ENCODE measurements around the gene TXLNA. TPM values are rescaled to one million over a fixed set of nuclear protein-coding genes. Genes with fewer than 3 reads are reported as not detected.

TXLNA gene
- polyA plus RNA-seq, 1 experiment = 49.3 TPM

DNA sequence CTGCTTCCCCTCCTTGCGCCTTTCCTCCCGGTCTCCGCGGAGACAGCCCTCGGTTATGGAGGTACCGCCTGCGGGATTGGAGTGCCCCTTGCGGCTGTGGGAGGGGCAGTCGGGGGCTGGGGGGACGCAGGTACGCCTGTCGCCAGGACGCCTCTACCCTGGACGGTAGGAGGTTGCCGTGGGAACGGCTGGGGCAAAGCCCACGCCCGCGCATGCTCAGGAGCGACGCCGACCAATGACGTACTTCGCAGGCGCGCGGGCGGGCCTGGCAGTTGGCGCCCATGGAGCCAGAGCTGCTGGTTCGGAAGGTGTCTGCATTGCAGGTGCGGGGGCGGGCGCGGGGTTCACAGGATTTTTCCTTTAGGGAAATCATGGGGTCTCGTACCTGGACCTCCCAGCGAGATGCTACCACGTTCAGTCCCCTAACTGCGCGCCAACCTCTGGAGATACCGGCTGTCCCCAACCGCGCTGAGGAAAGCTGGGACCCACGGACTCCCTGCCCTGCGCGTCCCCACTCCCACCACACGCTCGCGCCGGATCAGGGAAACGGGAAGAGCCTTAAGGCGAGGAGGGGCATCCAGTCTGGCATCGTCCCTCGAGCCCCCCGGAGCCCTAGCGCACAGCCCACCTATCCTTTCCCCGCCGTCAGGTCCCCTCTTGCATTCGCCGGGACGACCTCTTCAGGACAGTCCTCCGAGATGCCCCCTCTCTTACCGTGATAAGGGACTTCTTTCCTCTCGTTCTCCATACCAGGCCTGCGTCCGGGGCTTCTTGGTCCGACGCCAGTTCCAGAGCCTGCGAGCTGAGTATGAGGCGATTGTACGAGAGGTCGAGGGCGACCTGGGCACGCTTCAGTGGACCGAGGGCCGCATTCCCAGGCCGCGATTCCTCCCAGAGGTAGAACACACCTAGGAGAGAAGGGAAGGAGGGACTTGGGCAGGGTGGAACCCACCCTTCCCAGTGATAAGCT lies 26.2 kb downstream of the TXLNA start, which contains the start of gene IQCC:
IQCC (plus strand) TSS at position 271 of the 970 bp plus-strand sequence; CDS start at position 282, 11 bp downstream.
- ChIA-PET POLR2A (interaction anchor here (0.6 to 1.9 kb wide), 9 partner anchors 10 to 189 kb away, joined by 3 to 10 read pairs (median 3); partner anchors contain the start of genes BSDC1, MARCKSL1 and TXLNA), CTCF (interaction anchor here (3.0 kb wide), 1 partner anchor 10 kb away, joined by 18 read pairs; no protein-coding TSS in a partner anchor)
- DNase-seq (ENCODE audit: low read depth, low spot score) = no peak
- Histone ChIP-seq H3K27me3 (ENCODE audit: control insufficient read depth, insufficient read depth, low read length) (no peaks in the 10 kb centered on the region), H3K9me3 (ENCODE audit: control insufficient read depth, insufficient read depth, low read length) (no peaks in the 10 kb centered on the region; the same call in 1 of the 2 replicates), H3K27ac (ENCODE audit: low read depth, low read length) (peak within 1 kb of the TSS; percentile 39), H3K4me3 (ENCODE audit: low read depth, low read length) (peak within 1 kb of the TSS; percentile 80)
- TF ChIP-seq, protein P1, sequence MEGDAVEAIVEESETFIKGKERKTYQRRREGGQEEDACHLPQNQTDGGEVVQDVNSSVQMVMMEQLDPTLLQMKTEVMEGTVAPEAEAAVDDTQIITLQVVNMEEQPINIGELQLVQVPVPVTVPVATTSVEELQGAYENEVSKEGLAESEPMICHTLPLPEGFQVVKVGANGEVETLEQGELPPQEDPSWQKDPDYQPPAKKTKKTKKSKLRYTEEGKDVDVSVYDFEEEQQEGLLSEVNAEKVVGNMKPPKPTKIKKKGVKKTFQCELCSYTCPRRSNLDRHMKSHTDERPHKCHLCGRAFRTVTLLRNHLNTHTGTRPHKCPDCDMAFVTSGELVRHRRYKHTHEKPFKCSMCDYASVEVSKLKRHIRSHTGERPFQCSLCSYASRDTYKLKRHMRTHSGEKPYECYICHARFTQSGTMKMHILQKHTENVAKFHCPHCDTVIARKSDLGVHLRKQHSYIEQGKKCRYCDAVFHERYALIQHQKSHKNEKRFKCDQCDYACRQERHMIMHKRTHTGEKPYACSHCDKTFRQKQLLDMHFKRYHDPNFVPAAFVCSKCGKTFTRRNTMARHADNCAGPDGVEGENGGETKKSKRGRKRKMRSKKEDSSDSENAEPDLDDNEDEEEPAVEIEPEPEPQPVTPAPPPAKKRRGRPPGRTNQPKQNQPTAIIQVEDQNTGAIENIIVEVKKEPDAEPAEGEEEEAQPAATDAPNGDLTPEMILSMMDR (IDR thresholded peaks at IDR 0.05; ENCODE audit: low read depth, low read length) = no peak

DNA sequence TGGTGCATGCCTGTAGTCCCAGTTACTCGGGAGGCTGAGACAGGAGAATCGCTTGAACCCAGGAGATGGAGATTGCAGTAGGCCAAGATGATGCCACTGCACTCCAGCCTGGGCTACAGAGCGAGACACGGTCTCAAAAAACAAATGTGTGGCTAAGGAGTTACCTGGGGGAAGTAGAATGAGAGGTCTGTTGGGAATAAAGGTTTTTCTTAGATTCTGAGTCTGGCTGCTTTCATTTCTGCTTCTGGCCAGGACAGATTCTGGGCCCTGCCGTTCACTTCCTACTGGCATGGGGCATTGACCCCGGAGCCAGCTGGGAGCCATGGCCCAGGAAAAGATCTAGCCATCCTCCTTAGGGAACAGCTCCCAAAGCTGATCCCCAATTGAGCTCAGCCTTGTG lies 29.0 kb downstream of the TXLNA start:
- TF ChIP-seq, protein P1 (IDR thresholded peaks at IDR 0.05; ENCODE audit: low read depth, low read length) = no peak
- no peaks in the 10 kb centered on the region; the same call in 1 of the 2 replicates for H3K9me3 ChIP-seq (ENCODE audit: control insufficient read depth, insufficient read depth, low read length)
- no peak for DNase-seq (ENCODE audit: low read depth, low spot score)
- CTCF ChIA-PET = interaction anchor here (0.6 kb wide), 1 partner anchor 163 kb away, joined by 4 read pairs; no protein-coding TSS in a partner anchor
- POLR2A ChIA-PET = interaction anchor here (1.0 kb wide), 1 partner anchor 27 kb away, joined by 3 read pairs; no protein-coding TSS in a partner anchor
- no peaks in the 10 kb centered on the region for H3K27me3 ChIP-seq (ENCODE audit: control insufficient read depth, insufficient read depth, low read length)
- no peak overlapping the region for H3K27ac ChIP-seq (ENCODE audit: low read depth, low read length)
- no peak overlapping the region for H3K4me3 ChIP-seq (ENCODE audit: low read depth, low read length)

- TF ChIP-seq, protein P1 (IDR thresholded peaks at IDR 0.05; ENCODE audit: low read depth, low read length) = no peak
- ChIA-PET CTCF (interaction anchor here (0.6 kb wide), 1 partner anchor 162 kb away, joined by 4 read pairs; no protein-coding TSS in a partner anchor), POLR2A (interaction anchor here (1.0 kb wide), 1 partner anchor 27 kb away, joined by 3 read pairs; no protein-coding TSS in a partner anchor)
- no peak for DNase-seq (ENCODE audit: low read depth, low spot score)
- H3K4me3 ChIP-seq (ENCODE audit: low read depth, low read length) = no peak within 1 kb of the TSS
- no peak within 1 kb of the TSS for H3K27ac ChIP-seq (ENCODE audit: low read depth, low read length)
- no peaks in the 10 kb centered on the region for H3K27me3 ChIP-seq (ENCODE audit: control insufficient read depth, insufficient read depth, low read length)
- no peaks in the 10 kb centered on the region; the same call in 1 of the 2 replicates for H3K9me3 ChIP-seq (ENCODE audit: control insufficient read depth, insufficient read depth, low read length)
These were observed 29.4 kb downstream of the TXLNA start, which contains the start of gene DCDC2B for GRCh38 chr1:32208891-32209328. Gene DCDC2B (plus strand): TSS chr1:32209089. CDS start chr1:32209094, 5 bp downstream.

DNA sequence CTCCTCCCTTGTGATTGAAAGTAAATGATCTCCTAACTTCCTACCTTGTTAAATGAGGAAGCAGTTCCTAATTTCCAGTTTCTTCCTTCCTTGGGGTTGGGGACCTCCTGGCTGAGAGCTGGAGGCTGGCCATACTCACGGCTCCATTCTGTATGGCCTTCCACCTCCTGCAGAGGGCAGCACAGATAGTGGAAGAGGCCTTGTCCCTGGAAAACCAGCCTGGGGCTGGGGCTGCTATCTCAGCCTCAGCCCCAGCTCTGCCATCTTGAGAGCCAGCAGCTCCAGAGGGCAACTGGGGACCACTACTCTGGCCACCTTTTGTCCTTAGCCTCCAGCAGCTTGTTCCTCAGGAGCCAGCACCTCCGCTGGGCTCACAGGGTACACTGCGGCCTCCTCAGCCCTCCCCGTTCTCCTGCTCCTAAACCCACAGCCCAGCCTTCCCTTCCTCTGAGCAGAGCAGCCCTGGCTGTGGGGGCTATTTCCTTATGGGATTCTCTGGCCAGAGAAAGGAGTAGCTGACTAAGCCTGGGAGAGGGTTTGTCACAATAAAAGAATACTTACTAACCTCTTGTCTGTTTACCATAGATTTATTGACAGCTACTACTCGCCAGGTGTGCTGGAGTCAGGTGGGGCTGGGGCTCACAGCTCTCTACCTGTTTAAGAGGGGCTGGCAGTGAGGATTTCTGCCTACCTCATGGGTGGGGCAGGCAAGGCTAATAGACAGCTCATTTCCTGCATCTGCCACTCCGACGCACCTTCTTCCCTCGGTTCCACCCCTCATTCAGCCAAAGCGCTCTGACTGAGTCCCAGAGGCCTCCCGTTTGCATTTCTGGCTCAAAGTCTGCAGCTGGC lies 36.4 kb downstream of the TXLNA start:
- H3K27ac ChIP-seq (ENCODE audit: low read depth, low read length) = no peak overlapping the region
- ChIA-PET POLR2A (interaction anchor here (0.6 to 2.5 kb wide), 7 partner anchors 10 to 179 kb away, joined by 3 to 29 read pairs (median 3); partner anchors contain the start of genes BSDC1, IQCC and MARCKSL1), CTCF (interaction anchor here (0.5 to 3.3 kb wide), 41 partner anchors 10 to 314 kb away, joined by 3 to 38 read pairs (median 4); partner anchors contain the start of genes BSDC1, CCDC28B, FAM167B and IQCC)
- no peaks in the 10 kb centered on the region for H3K9me3 ChIP-seq (ENCODE audit: control insufficient read depth, insufficient read depth, low read length)
- H3K4me3 ChIP-seq (ENCODE audit: low read depth, low read length) = no peak overlapping the region
- no peaks in the 10 kb centered on the region for H3K27me3 ChIP-seq (ENCODE audit: control insufficient read depth, insufficient read depth, low read length)
- no peak for DNase-seq (ENCODE audit: low read depth, low spot score)
- TF ChIP-seq, protein P1 (IDR thresholded peaks at IDR 0.05; ENCODE audit: low read depth, low read length) = peak; percentile 90

All from AG04450 (cell line).